GM23338 (cell line): Measurements from ENCODE around the gene OPRM1.

Experiments
- CREB1 ChIP-seq: fragments of 250-450 bp; sonication (Bioruptor Pico); IDR thresholded peaks from 2 replicates; pipeline ENCODE4 v1.5.0; 2020; ENCODE audit warnings: low read depth, mild to moderate bottlenecking, moderate library complexity
- JUNB ChIP-seq: IDR thresholded peaks from one replicate; pipeline ENCODE4 v1.6.1; 2016; ENCODE audit warnings: antibody characterized with exemption; ENCODE audit not compliant: unreplicated experiment
- ZNF114 ChIP-seq: fragments of 250-450 bp; sonication (Bioruptor Pico); IDR thresholded peaks from 2 replicates; pipeline ENCODE4 v1.5.0; 2020; ENCODE audit warnings: mild to moderate bottlenecking, moderate library complexity
- TF ChIP-seq, protein P1 (sequence below), 2 experiments: fragments of 200-600 bp in 1 of 2; sonication (generic) in 1 of 2; conservative IDR thresholded peaks; 2 replicates each; pipeline versions ENCODE4 v1.5.1 to v1.6.1; 2016 to 2017; ENCODE audit warnings: antibody characterized with exemption in 2 of 2, low read depth in 2 of 2, mild to moderate bottlenecking in 2 of 2, moderate library complexity in 1 of 2
- TF ChIP-seq, protein P2 (sequence below): IDR thresholded peaks from 2 replicates; pipeline ENCODE4 v1.6.1; 2016; ENCODE audit warnings: antibody characterized with exemption

DNA sequence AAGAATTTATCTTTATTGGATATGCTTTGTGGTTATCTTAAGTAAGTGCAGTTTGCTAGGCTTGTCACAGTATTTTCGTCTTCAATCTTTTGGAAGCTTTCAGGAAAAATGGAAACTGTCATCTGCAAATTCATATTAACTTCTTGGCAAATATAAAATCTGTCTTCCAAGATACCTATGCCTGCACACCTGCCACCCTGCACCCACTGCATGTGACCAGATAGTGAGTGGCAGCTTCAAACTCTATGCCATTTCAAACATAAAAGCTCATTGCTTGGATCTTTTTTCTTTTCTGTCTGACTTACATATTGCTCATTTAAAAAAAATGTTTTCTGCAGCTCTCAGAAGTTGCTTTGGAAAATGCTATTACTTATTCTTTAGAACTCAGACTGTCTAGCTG lies 14.1 kb downstream of the OPRM1 start:
- TF ChIP-seq, protein P1, sequence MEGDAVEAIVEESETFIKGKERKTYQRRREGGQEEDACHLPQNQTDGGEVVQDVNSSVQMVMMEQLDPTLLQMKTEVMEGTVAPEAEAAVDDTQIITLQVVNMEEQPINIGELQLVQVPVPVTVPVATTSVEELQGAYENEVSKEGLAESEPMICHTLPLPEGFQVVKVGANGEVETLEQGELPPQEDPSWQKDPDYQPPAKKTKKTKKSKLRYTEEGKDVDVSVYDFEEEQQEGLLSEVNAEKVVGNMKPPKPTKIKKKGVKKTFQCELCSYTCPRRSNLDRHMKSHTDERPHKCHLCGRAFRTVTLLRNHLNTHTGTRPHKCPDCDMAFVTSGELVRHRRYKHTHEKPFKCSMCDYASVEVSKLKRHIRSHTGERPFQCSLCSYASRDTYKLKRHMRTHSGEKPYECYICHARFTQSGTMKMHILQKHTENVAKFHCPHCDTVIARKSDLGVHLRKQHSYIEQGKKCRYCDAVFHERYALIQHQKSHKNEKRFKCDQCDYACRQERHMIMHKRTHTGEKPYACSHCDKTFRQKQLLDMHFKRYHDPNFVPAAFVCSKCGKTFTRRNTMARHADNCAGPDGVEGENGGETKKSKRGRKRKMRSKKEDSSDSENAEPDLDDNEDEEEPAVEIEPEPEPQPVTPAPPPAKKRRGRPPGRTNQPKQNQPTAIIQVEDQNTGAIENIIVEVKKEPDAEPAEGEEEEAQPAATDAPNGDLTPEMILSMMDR (conservative IDR thresholded peaks at IDR 0.05; ENCODE audit: low read depth in 2 of 2): no peak
- TF ChIP-seq ZNF114 (CRISPR knock-in tag) (no peak), JUNB (no peak), CREB1 (CRISPR knock-in tag) (no peak)
- TF ChIP-seq, protein P2, sequence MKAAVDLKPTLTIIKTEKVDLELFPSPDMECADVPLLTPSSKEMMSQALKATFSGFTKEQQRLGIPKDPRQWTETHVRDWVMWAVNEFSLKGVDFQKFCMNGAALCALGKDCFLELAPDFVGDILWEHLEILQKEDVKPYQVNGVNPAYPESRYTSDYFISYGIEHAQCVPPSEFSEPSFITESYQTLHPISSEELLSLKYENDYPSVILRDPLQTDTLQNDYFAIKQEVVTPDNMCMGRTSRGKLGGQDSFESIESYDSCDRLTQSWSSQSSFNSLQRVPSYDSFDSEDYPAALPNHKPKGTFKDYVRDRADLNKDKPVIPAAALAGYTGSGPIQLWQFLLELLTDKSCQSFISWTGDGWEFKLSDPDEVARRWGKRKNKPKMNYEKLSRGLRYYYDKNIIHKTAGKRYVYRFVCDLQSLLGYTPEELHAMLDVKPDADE: no peak
